Lower leg skin (tissue), 3 donors: Measurements from ENCODE around the gene SMU1.

Experiments
- POLR2A ChIP-seq, 2 donors: fragments of 450-650 bp; IDR thresholded peaks; one replicate each; pipeline ENCODE4 v1.6.1; 2016 to 2017; ENCODE audit warnings: antibody characterized with exemption in 2 of 2, mild to moderate bottlenecking in 1 of 2, moderate library complexity in 1 of 2
- TF ChIP-seq, protein P1 (sequence below), 3 donors: fragments of 450-650 bp; IDR thresholded peaks; one replicate each; pipeline ENCODE4 v1.5.1; 2016; ENCODE audit warnings: antibody characterized with exemption in 3 of 3, mild to moderate bottlenecking in 3 of 3, moderate library complexity in 2 of 3

DNA sequence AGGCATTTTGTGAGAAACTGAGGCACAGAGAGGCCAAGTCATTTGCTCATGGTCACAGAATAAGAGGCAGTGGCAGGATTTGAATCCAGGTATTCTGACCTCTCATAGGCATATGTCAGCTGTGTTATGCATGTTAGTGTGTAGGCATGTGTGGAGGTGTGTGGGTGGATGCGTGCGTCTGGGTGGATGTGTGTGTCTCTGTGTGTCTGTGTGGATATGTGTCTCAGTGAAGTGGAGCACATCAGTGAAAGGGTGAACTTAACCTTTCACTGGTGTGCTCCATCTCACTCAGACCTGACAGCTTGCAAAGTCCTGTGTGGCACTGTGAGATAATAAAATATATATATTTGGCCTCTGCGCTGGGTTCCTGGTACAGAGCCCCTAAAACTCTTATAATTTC is 32.0 kb upstream of the SMU1 start:
- TF ChIP-seq, protein P1, sequence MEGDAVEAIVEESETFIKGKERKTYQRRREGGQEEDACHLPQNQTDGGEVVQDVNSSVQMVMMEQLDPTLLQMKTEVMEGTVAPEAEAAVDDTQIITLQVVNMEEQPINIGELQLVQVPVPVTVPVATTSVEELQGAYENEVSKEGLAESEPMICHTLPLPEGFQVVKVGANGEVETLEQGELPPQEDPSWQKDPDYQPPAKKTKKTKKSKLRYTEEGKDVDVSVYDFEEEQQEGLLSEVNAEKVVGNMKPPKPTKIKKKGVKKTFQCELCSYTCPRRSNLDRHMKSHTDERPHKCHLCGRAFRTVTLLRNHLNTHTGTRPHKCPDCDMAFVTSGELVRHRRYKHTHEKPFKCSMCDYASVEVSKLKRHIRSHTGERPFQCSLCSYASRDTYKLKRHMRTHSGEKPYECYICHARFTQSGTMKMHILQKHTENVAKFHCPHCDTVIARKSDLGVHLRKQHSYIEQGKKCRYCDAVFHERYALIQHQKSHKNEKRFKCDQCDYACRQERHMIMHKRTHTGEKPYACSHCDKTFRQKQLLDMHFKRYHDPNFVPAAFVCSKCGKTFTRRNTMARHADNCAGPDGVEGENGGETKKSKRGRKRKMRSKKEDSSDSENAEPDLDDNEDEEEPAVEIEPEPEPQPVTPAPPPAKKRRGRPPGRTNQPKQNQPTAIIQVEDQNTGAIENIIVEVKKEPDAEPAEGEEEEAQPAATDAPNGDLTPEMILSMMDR (IDR thresholded peaks at IDR 0.05) = no peak
- no peak for TF ChIP-seq POLR2A (IDR thresholded peaks at IDR 0.05)
